ENCODE measurements around the gene C5orf34.

GRCh38 chr5:43456556-43456955 is 58.4 kb downstream of the C5orf34 start:
- TF ChIP-seq CTCF (IDR thresholded peaks at IDR 0.05; ENCODE audit: insufficient read depth, low read length) (no peak), GABPA (IDR thresholded peaks at IDR 0.05; ENCODE audit: low read depth) (no peak)

All from HL-60 (cell line).